SK-N-MC (cell line): ENCODE measurements around the gene ANKRD44.

Experiments
- EZH2 ChIP-seq: fragments of 200-600 bp; sonication (generic); IDR thresholded peaks from one replicate; pipeline ENCODE4 v1.6.1; 2017; ENCODE audit warnings: antibody characterized with exemption
- FOXP2 ChIP-seq: optimal IDR thresholded peaks from 2 replicates; pipeline ENCODE3; 2011; ENCODE audit warnings: mild to moderate bottlenecking, moderate library complexity; ENCODE audit not compliant: insufficient read depth; ENCODE audit errors: extremely low read length, control extremely low read depth
- POLR2AphosphoS5 ChIP-seq: IDR thresholded peaks from 2 replicates; pipeline ENCODE4 v1.6.1; 2012; ENCODE audit warnings: mild to moderate bottlenecking, low read depth, low read length, borderline replicate concordance

DNA sequence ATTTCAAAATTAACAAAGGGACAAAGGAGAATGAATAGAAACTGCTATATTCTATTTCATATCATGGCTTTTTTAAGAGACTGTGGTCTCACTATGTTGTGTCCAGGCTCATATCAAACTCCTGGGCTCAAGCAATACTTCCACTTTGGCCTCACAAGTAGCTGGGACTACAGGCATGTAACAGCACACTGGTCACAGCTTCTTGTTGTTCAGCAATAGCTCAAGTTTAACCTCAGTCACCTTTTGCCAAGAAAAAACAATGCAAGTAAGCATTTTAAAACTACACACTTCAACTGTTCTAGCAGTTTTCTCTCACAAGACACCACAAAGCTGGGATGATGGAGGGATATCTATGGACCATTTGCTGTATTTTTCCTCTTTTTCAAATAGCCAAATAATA, 77.1 kb downstream of the ANKRD44 start:
- TF ChIP-seq EZH2, result no peak
- TF ChIP-seq POLR2AphosphoS5, result no peak
- no peak for TF ChIP-seq FOXP2
